Measurements from ENCODE around the gene DIAPH2.

Gene DIAPH2

DNA sequence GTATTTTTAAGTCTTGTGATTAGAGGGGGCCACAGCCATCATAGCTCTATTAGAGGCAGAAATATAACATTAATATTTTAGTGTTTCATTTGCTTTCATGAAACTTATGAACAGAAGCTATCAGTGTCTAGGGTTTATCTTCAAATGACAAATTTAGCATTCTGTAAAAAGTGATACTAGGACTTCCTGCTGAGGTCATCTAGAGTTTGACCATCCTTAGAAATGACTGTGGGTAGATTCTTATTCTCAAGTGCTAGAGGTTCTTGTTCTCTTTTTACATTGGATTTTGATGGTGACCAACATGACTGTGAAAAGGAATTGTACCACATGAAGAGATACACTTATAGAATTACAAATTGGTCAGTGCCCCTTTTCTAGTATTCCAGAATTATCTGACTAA, 767.6 kb downstream of the DIAPH2 start:
- TF ChIP-seq OSR1 (CRISPR knock-in tag; IDR thresholded peaks at IDR 0.05), result no peak
- TF ChIP-seq, protein P1, sequence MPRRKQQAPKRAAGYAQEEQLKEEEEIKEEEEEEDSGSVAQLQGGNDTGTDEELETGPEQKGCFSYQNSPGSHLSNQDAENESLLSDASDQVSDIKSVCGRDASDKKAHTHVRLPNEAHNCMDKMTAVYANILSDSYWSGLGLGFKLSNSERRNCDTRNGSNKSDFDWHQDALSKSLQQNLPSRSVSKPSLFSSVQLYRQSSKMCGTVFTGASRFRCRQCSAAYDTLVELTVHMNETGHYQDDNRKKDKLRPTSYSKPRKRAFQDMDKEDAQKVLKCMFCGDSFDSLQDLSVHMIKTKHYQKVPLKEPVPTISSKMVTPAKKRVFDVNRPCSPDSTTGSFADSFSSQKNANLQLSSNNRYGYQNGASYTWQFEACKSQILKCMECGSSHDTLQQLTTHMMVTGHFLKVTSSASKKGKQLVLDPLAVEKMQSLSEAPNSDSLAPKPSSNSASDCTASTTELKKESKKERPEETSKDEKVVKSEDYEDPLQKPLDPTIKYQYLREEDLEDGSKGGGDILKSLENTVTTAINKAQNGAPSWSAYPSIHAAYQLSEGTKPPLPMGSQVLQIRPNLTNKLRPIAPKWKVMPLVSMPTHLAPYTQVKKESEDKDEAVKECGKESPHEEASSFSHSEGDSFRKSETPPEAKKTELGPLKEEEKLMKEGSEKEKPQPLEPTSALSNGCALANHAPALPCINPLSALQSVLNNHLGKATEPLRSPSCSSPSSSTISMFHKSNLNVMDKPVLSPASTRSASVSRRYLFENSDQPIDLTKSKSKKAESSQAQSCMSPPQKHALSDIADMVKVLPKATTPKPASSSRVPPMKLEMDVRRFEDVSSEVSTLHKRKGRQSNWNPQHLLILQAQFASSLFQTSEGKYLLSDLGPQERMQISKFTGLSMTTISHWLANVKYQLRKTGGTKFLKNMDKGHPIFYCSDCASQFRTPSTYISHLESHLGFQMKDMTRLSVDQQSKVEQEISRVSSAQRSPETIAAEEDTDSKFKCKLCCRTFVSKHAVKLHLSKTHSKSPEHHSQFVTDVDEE (CRISPR knock-in tag; IDR thresholded peaks at IDR 0.05), result no peak
- TF ChIP-seq ZNF70 (CRISPR knock-in tag; IDR thresholded peaks at IDR 0.05), result no peak
- TF ChIP-seq, protein P2, sequence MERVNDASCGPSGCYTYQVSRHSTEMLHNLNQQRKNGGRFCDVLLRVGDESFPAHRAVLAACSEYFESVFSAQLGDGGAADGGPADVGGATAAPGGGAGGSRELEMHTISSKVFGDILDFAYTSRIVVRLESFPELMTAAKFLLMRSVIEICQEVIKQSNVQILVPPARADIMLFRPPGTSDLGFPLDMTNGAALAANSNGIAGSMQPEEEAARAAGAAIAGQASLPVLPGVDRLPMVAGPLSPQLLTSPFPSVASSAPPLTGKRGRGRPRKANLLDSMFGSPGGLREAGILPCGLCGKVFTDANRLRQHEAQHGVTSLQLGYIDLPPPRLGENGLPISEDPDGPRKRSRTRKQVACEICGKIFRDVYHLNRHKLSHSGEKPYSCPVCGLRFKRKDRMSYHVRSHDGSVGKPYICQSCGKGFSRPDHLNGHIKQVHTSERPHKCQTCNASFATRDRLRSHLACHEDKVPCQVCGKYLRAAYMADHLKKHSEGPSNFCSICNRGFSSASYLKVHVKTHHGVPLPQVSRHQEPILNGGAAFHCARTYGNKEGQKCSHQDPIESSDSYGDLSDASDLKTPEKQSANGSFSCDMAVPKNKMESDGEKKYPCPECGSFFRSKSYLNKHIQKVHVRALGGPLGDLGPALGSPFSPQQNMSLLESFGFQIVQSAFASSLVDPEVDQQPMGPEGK (CRISPR knock-in tag; IDR thresholded peaks at IDR 0.05; ENCODE audit: borderline replicate concordance), result no peak
- TF ChIP-seq, protein P3, sequence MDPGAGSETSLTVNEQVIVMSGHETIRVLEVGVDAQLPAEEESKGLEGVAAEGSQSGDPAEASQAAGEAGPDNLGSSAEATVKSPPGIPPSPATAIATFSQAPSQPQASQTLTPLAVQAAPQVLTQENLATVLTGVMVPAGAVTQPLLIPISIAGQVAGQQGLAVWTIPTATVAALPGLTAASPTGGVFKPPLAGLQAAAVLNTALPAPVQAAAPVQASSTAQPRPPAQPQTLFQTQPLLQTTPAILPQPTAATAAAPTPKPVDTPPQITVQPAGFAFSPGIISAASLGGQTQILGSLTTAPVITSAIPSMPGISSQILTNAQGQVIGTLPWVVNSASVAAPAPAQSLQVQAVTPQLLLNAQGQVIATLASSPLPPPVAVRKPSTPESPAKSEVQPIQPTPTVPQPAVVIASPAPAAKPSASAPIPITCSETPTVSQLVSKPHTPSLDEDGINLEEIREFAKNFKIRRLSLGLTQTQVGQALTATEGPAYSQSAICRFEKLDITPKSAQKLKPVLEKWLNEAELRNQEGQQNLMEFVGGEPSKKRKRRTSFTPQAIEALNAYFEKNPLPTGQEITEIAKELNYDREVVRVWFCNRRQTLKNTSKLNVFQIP (CRISPR knock-in tag; IDR thresholded peaks at IDR 0.05; ENCODE audit: borderline replicate concordance, low read depth), result no peak
- no peak for TF ChIP-seq SNAI2 (CRISPR knock-in tag; IDR thresholded peaks at IDR 0.05)
- TF ChIP-seq ZNF565 (CRISPR knock-in tag; conservative IDR thresholded peaks at IDR 0.05; ENCODE audit: low read depth), result no peak
- TF ChIP-seq BACH2 (CRISPR knock-in tag; IDR thresholded peaks at IDR 0.05; ENCODE audit: borderline replicate concordance), result no peak
- TF ChIP-seq ZFP30 (CRISPR knock-in tag; IDR thresholded peaks at IDR 0.05), result no peak
- no peak for ATAC-seq

DNA sequence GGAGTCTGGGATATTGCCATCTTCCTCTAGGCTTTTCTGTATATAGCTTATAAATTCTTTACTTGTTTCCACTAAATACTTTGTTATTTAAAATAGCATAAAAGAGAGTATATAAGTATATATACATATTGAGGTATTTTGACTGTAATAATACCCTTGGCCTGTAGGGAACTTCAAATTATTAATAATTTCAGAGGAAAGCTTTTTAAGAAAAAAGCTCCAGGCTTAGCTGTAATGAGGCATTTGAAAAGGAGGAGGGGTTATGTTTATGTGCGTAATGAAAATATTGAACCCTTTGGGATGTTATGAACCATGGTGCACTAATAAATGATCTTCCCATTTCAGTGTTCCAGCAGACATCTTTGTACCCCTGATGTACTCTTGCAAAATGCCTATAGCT, 777.1 kb downstream of the DIAPH2 start:
- no peak for ATAC-seq
- TF ChIP-seq ZFP30 (CRISPR knock-in tag; IDR thresholded peaks at IDR 0.05), result no peak
- no peak for TF ChIP-seq ZC3H10 (CRISPR knock-in tag; IDR thresholded peaks at IDR 0.05)
- no peak for TF ChIP-seq SNAI2 (CRISPR knock-in tag; IDR thresholded peaks at IDR 0.05)
- no peak for TF ChIP-seq RARB (CRISPR knock-in tag; IDR thresholded peaks at IDR 0.05)
- no peak for TF ChIP-seq BACH2 (CRISPR knock-in tag; IDR thresholded peaks at IDR 0.05; ENCODE audit: borderline replicate concordance)
- no peak for TF ChIP-seq ZNF8 (CRISPR knock-in tag; IDR thresholded peaks at IDR 0.05)
- TF ChIP-seq, protein P4, sequence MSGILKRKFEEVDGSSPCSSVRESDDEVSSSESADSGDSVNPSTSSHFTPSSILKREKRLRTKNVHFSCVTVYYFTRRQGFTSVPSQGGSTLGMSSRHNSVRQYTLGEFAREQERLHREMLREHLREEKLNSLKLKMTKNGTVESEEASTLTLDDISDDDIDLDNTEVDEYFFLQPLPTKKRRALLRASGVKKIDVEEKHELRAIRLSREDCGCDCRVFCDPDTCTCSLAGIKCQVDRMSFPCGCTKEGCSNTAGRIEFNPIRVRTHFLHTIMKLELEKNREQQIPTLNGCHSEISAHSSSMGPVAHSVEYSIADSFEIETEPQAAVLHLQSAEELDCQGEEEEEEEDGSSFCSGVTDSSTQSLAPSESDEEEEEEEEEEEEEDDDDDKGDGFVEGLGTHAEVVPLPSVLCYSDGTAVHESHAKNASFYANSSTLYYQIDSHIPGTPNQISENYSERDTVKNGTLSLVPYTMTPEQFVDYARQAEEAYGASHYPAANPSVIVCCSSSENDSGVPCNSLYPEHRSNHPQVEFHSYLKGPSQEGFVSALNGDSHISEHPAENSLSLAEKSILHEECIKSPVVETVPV (CRISPR knock-in tag; IDR thresholded peaks at IDR 0.05), result no peak
- TF ChIP-seq ISL1 (CRISPR knock-in tag; IDR thresholded peaks at IDR 0.05), result no peak
- TF ChIP-seq ESRRG (CRISPR knock-in tag; IDR thresholded peaks at IDR 0.05), result no peak
- TF ChIP-seq ZNF70 (CRISPR knock-in tag; IDR thresholded peaks at IDR 0.05), result no peak

DNA sequence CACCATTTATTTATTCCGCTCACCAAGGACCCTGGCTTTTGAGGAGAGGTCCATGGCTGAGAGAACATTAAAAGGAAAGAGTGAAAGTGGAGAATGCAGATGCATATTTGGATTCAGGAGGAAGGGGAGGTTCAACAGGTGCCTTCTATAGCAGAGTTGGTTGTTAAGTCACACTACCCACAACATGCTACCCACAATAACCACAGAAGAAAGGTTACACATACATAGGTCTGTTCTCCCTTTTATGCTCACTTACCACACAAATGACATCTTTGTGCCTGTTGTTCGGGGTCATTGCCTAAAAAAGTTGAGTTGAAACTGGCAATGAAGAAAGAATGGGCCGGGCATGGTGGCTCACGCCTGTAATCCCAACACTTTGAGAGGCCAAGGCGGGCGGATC, 786.4 kb downstream of the DIAPH2 start:
- ATAC-seq, result no peak
- TF ChIP-seq, protein P4 (CRISPR knock-in tag; IDR thresholded peaks at IDR 0.05), result no peak
- TF ChIP-seq SNAI2 (CRISPR knock-in tag; IDR thresholded peaks at IDR 0.05) (no peak), GLIS3 (CRISPR knock-in tag; IDR thresholded peaks at IDR 0.05) (no peak), ZNF8 (CRISPR knock-in tag; IDR thresholded peaks at IDR 0.05) (no peak), BACH2 (CRISPR knock-in tag; IDR thresholded peaks at IDR 0.05; ENCODE audit: borderline replicate concordance) (no peak), ISL1 (CRISPR knock-in tag; IDR thresholded peaks at IDR 0.05) (no peak), ZNF565 (CRISPR knock-in tag; conservative IDR thresholded peaks at IDR 0.05; ENCODE audit: low read depth) (no peak), PPARA (CRISPR knock-in tag; IDR thresholded peaks at IDR 0.05; ENCODE audit: borderline replicate concordance) (no peak), CSDC2 (CRISPR knock-in tag; IDR thresholded peaks at IDR 0.05) (no peak)
- TF ChIP-seq, protein P3 (CRISPR knock-in tag; IDR thresholded peaks at IDR 0.05; ENCODE audit: borderline replicate concordance, low read depth), result no peak
- TF ChIP-seq, protein P2 (CRISPR knock-in tag; IDR thresholded peaks at IDR 0.05; ENCODE audit: borderline replicate concordance), result no peak
- TF ChIP-seq, protein P1 (CRISPR knock-in tag; IDR thresholded peaks at IDR 0.05), result no peak
